Stimulated activated CD8-positive, alpha-beta memory T cell treated with anti-CD3 and anti-CD28 coated beads, Interleukin-15, amount 100 ng/mL, for 4 hours (primary cell): ENCODE results near the gene SLC22A3.
"Not testable (repeated sequence)": the region's sequence is repeated elsewhere in the genome, so short reads cannot be mapped to it uniquely, and the experiment has no call there.

Experiments used
- DNase-seq, 2 donors: peaks; one replicate each; pipeline ENCODE4 v3.0.0-alpha.2; 2020; ENCODE audit warnings: low read depth in 2 of 2

Gene SLC22A3

DNA sequence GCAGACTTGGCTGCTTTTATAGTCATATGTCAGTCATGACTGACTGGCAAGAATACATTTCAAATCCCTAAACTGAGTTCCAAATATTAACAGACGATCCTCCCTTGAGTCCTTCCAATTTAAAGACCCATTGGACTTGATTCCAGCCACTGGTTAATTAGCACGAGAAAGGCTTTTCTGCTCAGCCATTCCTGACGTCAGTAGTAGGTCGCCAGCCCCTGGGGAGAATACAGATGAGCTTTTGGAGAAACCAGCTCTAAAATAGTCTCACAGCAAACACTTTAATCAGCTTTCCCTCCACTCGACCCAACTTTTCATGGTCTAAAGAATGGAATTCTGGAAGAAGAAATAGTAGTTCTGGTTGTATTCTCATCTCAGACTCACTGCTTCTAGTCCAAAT, 91.6 kb downstream of the SLC22A3 start:
- DNase-seq: no peak

DNA sequence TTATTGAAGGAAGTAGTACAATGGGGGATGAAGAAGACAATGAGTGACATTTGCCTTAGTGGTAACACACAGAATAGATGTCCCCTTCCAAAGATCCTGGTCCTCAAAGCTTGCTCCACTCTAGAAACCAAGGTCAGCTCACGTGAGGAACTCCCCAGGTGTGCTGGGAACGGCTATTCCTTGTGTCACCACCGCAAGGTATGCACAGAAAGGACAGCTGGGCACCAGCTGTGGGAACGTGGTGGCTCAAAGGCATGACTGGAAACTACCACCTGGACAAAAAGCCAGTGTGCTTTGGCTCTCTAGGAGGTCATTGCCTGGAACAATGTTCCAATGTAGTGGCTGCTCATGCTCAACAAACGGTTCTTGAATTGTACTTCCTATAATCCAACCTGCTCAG, 94.0 kb downstream of the SLC22A3 start:
- no peak for DNase-seq

DNA sequence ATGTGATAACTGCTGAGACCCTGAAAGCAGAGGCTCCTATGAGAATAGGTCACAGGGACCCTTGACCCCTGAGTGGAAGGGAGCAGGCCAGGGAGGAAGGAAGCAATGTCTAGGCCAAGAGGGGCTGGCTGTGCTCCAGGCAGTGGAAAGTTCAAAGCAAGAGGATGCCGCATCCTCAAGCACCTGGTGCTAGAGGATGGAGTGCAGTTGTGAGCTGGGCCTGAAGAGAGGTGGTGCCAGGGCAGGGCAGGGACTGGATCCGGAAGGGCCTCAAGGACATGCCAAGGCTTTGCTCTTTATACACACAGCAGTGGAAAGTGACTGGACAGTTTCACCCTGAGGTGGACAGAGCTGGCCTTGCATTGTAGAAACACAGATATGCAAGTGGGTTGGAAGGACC, 97.0 kb downstream of the SLC22A3 start:
- DNase-seq: no peak

DNA sequence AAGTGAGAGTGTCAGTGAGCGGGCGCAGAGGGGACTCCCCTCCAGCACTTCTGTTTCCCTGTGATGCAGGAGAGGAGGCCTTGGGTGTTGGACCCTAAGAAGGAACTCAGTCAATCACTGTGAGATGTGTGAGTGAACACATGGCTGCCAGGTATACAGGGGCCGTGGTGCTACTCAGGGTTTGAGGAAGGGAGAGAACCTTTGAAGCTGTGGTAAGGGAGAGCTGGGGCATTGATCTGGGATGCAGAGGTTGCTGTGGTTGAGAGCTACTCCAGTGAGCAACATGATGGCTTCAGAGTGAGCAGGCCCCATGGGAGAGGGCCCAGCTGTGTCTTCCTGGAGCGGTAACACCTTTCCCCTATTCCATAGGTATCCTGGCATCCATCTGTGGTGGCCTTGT, 99.2 kb downstream of the SLC22A3 start:
- DNase-seq: no peak

DNA sequence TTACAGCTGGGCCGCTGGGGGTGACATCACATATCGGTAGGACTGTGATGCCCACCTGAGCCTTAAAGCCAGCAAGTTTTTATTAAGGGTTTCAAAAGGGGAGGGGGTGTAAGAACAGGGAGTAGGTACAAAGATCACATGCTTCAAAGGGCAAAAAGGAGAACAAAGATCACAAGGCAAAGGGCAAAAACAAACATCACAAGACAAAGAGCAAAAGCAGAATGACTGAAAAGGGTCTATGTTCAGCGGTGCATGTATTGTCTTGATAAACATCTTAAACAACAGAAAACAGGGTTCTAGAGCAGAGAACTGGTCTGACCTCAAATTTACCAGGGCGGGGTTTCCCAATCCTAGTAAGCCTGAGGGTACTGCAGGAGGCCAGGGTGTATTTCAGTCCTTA, 101.6 kb downstream of the SLC22A3 start:
- DNase-seq: not testable (repeated sequence)

DNA sequence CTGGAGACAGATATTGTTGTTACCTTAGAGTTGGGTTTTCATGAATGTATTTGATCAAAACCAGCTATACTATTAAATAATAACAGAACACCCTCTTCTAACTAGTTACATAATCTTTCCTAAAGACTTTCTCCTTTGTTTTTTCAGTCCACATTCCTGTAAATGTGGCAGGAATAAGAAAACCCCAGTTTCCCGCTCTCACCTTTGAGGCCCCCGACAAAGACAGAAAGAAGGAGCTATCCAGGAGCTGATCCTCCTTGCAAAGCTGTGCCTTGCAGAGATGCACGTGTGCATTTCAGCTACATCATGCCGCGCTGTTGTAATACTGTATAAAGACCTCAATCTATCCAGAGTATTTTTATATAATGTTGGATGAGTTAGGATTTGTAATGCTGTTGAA, 102.7 kb downstream of the SLC22A3 start:
- no peak for DNase-seq

DNA sequence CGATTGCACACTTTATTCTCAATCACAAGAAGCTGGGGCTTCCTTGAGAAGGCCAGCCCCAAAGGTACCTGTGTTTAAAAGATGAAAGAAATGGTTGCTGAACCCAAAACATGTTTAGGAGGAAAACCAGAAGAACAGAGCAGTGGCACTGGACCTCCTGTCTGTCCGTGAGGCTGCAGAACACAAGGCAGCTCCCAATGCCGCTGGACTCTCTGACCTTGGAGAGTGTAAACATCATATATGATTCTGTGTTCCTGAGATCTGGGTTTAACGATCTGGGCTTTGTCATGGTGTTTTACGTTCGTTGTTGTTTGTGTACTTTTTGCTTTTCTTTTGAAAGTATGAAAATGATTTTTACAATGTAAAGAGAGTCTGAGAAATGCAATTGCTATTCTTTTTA, 106.1 kb downstream of the SLC22A3 start:
- no peak for DNase-seq

DNA sequence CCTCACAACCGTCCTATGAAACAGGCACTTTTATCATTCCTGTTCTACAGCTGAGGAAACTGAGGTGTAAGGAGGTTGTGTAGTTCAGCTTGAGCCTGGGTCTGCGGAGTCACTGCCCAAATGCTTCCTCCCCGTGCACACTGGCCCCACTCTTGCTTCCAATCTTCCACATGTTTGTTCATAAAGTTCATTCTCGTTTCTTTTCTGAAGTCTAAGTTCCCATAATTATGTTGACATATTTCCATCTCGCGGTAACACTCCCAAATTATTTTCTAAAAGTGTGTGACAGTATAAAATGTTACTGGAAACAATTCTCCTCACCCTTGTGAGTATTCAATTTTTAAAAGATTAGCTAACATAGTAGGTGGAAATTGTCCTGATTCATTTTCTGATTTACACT, 106.9 kb downstream of the SLC22A3 start:
- no peak for DNase-seq

DNA sequence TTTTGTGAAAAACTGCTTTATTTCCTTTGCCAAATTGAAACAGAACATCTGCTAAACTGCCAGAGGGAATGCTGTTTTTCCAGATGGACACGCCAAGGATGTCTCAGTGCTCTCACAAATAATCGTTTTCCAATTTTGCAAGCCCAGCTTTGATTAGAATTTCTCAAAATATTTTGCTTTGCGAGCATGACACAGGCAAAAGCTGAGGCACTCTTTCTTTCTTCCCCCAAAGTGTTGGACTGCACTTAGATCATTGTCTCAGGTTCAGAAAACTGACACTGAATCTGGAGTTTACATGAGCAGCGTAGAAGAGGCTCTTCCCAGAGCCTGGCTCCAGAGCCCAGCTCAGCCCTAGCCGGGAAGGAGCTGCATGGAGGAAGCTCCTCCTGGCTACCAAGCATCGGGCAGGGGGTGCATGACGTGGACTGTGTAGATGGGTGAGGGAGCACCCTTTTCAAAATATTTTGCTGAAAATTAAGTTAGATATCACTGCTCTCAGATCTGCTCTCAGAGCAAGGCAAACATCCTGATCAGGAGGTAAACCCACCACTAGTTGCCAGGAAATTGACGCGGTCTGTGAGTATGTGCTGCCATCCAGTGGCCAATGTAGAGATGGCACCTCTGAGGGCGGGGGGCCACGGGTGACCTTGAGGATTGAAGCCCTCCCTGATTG, 107.5 kb downstream of the SLC22A3 start:
- DNase-seq: peak; percentile 31 to 40

DNA sequence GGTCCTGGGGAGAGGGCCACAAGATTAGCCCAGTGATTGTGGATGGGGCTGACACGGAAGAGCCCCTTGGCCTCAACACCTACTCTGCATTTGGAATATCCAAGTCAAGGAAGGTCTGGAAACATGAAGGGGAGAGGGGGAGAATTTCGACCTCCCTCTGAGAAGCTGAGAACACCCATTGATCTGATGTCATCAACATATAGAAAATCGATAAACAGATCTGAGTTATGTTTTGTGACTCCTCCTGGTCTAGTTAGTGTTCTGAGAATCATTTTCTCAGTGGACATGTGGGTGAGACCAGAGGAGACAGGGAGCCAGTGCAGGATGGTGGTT, 108.0 kb downstream of the SLC22A3 start:
- DNase-seq: no peak

DNA sequence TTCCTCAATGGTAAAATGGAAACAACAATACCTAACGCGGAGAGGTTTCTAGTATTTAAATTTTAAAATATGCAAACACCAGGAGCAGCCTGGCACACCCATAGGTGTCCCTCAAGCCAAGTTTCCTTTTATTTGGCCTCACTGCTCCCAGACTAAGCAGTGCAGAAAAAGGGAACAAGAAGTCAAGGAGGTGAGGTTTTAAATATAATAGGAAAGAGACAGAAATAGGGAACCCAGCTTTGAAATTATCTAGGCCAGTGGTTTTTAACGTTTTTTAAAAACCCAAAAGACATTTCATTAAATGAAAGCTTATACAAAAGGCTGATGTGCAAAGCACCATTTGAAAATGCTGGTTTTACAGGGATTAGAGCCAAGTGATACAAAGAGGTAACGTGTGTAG, 109.6 kb downstream of the SLC22A3 start:
- DNase-seq: no peak

DNA sequence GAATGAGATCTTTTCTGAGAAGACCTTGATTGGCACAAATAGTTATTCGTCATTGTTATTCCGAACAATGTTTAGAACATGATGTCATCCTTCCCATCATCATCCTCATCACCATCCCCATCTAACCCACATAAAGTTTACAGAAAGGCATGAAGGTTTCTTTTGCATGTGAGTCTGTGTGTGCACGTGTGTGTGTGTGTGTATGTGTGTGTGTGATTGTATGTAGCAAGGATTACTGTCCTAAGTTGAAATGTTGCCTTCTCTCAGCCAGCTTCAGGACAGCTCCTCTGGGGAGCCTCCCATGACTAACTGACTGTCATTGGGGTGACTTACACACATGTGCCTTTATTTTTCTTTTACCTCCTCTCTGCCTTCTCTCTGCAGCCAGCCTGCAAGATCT, 113.5 kb downstream of the SLC22A3 start:
- DNase-seq: no peak

DNA sequence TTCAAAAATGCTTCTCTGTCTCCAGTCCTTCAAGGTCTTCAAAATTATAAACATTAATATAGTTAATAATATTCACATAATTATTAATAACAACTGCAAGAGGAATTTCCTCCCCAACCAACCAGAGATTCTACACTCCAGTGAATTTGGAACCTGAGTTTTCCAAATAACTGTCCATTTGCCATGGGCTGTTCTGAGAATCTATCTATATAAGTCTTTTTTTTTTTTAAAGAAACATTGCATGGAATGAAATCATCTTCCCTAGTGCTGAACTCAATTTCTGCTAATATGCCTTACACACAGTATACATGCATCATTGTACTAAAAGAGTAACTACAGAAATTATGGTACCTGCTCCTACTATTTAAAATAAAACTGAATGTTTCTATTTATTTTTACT, 113.9 kb downstream of the SLC22A3 start:
- DNase-seq: no peak

DNA sequence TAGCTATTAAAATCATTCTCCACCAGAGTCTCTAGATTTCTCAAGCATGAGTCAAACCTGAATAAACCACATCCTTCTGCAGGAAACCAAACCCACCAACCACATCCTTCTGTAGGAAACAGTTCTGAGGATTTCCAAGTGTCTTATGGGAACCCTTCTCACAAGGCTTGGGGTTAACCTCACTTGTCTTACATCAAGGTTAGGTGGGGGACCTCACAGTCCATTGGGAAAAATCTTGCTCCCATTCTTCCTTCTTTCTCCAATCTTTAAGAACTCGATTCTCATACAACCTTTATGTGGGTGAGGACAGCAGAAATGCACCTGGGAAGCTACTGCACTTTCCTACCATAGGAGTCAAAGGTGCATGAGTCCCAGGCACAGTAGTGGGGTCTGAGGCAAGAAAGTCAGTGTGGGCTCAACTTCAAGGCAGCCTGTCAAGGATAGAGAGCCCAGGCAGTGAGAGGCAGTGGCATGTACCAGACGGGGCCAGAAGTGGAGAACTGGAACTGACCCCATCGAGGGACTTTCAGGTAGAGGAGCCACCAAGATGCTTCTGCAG, 114.5 kb downstream of the SLC22A3 start:
- peak in 1 of 2 donors; percentile 26 for DNase-seq

DNA sequence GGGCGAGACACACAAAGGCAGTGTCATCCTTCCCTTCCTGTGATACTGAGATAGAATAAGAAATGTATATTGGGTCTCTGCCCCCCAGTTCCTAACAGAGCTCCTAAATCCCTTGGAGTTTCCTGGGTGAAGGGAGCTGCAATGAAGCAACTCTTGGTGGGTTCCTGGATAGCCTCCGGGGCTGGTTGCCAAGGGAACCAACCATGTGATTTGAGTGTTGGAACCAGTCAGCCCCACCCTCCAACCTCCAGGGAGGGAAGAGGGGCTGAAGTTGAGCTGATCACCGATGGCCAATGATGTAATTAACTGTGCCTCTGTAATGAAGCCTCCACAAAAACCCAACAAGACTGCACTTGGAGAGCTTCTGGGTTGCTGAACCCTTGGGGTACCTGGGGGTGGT, 116.6 kb downstream of the SLC22A3 start:
- no peak for DNase-seq

DNA sequence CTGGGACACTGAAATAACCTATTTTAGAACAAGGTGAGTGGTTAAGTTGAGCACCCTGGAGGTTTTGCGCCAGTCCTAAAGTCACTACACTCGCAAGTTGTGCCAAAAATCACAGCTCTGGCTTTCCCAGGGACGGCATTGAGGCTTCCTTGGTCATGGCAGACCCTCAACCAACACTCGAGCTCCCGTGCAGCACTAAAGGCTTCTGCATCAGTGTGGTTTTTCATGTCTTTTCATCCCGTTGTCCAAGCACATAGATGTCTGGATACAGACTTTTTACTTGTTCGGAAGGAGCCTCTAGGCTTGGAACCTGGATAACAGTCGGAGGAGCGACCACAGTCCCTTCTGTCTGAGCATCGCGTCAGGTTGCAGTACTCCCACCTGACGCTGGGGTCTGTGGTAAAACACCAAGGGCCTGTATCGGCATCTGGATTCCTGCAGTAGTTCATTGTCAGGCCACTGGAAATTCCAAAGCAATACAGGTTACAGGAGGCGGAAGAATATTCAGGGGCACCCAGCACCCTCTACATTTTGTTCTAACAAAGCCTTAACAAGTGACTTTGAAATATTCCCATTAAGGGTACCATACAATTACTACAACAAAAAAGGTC, 119.2 kb downstream of the SLC22A3 start:
- DNase-seq: not testable (repeated sequence)

DNA sequence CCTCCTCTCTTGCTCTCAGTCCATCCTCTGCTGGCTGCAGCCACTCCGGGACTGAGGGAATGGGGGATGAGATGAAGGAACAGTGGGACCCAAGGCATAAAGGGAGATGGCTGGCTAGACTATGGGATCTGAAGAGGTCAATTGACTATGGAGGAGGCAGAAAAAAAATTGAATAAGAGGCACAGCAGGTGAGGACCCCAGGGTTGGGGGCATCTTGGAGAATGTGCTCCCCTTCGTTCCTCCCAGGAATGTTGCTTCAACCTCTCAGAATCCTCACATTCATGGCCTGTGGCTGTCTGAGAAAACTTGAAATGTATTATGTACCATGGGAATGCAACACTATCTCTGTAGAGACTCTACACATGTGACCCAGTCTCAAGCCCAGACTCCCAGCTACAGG, 121.0 kb downstream of the SLC22A3 start:
- DNase-seq: no peak

DNA sequence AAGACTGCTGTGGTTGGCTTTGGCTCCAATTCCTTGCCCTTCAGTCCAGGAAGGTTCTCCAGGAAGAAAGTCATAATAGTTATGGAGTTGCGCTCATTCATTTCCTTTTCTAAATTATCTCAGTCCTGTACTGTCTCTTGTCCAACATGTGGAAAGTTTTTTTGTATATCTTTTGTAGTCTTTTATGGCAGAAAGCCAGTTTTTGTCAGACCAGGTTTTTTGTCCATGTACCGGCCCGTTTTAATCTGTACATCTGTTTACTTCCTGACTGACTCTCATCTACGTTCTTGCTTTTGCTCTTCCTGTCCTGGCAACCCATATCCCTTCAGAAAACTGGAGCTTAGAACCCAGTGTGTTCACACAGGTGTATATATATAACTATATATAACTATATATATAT, 127.9 kb downstream of the SLC22A3 start:
- not testable (repeated sequence) for DNase-seq

DNA sequence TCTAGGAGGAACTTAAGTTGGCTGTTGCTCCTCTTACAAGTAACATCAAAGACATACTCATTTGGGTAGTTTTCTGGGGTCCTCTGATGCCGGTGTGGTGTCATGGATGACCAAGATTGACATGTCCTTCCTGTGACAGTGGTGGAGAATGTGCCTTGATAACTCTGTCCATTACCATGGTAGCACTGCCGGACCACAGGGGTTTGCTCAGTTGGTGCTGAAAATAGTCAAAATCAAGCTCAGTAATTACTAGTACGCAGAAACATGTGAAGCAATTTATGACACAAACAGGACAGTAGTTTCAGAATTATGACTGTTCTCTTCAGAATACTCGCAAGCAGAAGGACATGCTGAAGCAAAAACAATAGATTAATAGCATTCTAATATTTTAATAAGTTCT, 128.9 kb downstream of the SLC22A3 start:
- DNase-seq: not testable (repeated sequence)

DNA sequence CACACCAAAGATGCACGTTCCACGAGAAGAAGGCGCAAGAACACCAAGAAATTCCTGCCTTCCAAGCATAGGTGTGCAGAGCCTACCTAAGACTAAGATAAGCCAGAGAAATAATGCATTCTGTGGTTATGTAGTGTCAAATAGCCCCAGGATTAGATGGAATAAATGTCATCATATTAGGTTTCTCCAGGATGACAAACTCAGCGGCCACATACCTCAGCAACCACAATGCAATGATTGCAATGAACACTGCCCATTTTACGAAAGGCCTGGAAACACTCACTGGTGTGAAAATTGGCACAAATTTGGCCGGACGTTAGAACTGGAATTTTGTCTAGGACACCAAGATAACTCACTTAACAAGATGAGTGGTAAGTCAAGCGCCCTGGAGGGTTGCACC, 129.7 kb downstream of the SLC22A3 start:
- DNase-seq: no peak

DNA sequence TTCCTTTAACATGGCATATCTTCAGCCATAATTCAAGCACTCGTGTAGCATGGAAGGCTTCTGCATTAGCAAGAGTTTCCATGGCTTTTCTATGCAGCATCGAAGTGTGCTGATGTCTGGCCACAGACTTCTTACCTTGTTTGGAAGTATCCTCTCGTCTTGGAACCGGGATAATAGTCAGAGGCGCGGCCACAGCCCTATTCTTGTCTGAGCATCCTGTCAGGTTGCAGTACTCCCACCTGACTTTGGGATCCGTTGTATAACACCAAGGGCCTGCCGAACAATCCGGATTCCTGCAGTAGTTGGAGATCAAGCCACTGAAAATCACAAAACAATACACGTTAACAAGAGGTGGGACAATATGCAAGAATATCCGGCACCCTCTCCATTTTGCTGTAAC, 138.9 kb downstream of the SLC22A3 start:
- DNase-seq: no peak

DNA sequence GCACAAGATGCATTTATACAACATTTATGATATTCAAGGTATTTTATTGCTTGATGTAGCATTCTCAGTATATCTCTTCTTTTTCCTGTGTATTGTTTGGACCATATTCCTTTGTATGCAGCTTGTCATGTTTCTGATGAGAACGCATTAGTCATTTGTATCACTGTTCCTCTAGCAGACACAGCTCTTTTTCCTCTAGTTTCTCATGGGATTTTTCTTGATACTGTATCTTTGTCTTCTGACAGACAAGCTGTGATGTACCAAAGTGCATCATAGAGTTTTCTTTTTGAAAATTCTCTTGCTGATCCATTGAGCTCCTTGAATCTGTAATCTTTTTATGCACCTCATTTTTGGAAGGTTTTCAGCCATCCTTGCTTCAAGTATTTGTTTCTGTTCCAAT, 140.9 kb downstream of the SLC22A3 start:
- DNase-seq: no peak

DNA sequence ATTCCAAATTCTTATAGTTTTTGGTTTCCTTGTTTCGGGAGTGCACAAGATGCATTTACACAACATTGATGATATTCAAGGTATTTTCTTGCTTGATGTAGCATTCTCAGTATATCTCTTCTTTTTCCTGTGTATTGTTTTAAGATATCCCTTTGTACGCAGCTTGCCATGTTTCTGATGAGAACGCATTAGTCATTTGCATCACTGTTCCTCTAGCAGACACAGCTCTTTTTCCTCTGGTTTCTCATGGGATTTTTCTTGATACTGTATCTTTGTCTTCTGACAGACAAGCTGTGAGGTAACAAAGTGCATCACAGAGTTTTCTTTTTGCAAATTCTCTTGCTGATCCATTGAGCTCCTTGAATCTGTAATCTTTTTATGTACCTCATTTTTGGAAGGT, 146.4 kb downstream of the SLC22A3 start:
- no peak for DNase-seq

DNA sequence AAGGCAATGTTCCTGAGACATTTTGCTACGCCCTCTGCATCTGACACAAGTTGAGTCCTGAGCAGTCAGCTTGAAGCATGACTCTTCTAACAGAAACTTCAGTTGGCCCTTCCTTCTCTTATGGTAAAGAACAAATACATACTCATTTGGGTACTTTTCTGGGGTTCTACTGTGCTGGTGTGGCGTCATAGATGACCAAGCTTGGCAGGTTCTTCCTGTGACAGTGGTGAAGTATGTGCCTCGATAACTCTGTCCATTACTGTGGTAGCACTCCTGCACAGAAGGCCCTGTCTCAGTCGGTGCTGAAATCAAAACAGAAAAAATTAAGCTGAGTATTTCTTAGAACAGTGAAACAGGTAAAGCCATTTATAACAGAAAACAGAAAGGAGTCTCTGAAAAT, 152.5 kb downstream of the SLC22A3 start:
- DNase-seq: no peak
